Glomerular endothelial cell (primary cell): ENCODE measurements around the gene RBM26. TPM values are rescaled to one million over a fixed set of nuclear protein-coding genes. Genes with fewer than 3 reads are reported as not detected.

Experiments used
- DNase-seq: peaks from one replicate; pipeline ENCODE4 v3.0.0-alpha.2; 2011; ENCODE audit warnings: low read depth, low spot score; ENCODE audit errors: extremely low read depth
- total RNA-seq: library from RNA; depleted of rRNA; stranded (reverse); fragments of >200 nt; gene quantifications from 2 replicates; pipeline ENCODE4 v1.2.3, GENCODE V29; 2015

RBM26 gene
- total RNA-seq, 1 donor from 2014 or later = 30.7 TPM

GRCh38 chr13:79427265-79427664, 21.2 kb upstream of the RBM26 start:
- DNase-seq = no peak

- no peak for DNase-seq
Observed at GRCh38 chr13:79423801-79424642, 18.0 kb upstream of the RBM26 start.

DNA sequence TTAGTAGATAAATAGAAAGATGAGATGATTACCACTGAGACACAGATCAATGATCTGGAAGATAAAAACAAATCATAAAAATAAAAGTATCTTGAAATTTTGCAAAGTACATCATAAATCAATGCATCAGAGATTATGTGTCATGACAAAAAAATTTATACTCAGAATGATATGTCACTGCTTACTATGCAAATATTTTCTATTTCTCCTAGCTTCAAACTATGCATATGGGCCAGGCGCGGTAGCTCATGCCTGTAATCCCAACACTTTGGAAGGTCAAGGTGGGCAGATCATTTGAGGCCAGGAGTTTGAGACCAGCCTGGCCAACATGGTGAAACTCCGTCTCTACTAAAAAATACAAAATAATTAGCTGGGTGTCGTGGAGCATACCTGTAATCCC, 17.3 kb upstream of the RBM26 start:
- DNase-seq = no peak

GRCh38 chr13:79419365-79419764, 13.3 kb upstream of the RBM26 start:
- DNase-seq = no peak

- no peak for DNase-seq
Observed at GRCh38 chr13:79417741-79418140, 11.7 kb upstream of the RBM26 start.

DNA sequence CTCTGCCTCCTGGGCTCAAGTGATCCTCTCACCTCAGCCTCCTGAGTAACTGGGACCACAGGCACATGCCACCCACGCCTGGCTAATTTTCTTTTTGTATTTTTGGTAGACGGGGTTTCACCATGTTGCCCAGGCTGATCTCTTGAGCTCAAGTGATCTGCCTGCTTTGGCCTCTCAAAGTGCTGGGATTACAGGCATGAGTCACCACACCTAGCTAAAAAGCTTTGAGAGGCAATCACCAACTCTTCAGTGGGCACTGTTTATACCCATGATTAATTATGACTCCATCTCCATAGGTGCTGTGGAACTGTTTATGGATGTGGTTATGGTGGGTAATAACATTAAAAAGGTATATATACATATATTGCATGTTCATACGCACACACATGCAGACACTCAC, 7.5 kb upstream of the RBM26 start:
- no peak for DNase-seq

DNA sequence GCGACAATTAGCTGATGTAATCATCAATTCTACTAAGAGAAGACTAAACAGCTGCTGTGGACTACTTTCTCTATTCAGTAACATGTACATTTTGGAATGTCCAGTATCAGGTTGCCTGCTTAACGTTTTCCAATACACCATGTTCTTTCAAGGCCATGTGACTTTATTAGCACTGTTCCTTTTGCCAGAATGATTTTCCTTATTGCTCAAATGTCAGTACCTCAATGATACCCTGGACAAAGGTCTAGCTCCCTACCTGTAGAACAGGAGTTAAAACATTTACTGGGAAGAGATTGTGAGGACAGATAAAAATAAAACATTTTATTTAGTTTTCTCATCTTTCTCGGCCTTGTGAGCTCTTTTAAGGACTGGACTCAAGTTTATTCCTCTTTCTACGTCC, 3.8 kb upstream of the RBM26 start:
- DNase-seq = no peak

GRCh38 chr13:79407349-79407979, 1.4 kb upstream of the RBM26 start:
- no peak for DNase-seq

GRCh38 chr13:79406597-79406908, 498 bp upstream of the RBM26 start:
- no peak for DNase-seq

- DNase-seq = no peak
Observed at GRCh38 chr13:79405501-79405830, 589 bp downstream of the RBM26 start.

- no peak for DNase-seq
Observed at GRCh38 chr13:79404985-79405384, 1.1 kb downstream of the RBM26 start.

- DNase-seq = no peak
Observed at GRCh38 chr13:79404361-79404760, 1.7 kb downstream of the RBM26 start.

- no peak for DNase-seq
Observed at GRCh38 chr13:79403113-79403512, 2.9 kb downstream of the RBM26 start.

GRCh38 chr13:79402679-79403078, 3.4 kb downstream of the RBM26 start:
- no peak for DNase-seq

DNA sequence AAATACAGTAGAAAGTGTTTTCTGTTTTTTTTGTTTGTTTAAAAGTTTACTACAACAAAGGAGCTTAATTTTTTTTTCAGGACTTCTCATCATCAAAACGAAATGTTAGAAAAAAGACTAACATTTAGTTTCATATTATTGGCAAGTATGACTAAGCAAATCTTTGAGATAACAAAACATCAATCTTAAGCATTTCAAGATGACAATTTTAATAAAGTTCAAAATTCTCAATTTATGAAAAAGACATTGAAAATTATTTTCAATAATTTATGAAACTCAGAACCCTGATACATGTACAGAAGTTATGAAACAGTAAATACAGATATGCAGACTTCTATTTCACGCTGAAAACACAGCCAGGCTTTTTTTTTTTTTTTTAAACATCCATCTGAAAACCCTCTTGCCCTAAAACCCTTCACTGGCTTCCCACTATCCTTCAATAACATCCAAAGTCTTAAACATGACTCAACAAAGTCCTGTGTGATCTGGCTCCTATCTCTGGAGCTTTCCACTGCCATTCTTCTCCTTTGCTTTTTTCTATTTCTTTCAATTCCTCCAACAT, 3.9 kb downstream of the RBM26 start:
- DNase-seq = no peak

GRCh38 chr13:79401259-79402070, 4.6 kb downstream of the RBM26 start:
- DNase-seq = no peak

DNA sequence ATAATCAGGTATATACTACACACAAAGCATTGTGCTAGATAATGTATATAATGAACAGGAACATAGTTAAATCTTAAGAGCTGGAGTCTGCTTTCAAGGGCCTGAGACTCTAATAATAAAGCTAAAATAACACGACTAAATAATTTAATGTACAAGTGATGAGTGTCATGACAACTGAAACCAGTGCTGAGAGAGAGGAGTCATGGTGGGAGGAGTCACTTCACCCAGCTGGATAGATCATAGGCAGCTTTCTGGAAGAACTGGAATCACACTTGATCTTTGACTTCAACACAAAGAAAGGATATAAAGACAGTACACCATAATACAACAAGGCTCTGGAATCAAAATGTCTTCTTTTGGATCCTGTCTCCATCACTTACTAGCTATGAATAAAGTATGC, 7.1 kb downstream of the RBM26 start:
- no peak for DNase-seq

DNA sequence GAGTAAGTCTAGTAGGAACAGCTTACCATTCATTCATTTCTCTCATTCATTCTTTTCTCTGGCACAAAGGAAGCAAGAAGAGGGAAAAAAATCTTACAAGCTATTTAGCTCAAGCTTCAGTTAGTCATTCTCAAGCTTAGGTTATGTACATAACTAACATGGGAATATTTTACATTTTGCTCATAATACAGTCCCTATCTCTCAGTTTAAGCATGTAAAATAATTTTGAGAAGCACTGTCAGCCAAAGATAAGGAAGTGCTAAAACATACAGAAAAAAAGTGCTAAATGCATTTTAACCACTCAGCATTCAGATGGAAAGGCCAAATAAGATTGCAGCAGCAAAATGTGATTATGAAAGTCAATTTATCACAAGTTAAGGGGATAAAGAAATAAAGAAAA, 7.9 kb downstream of the RBM26 start:
- no peak for DNase-seq

DNA sequence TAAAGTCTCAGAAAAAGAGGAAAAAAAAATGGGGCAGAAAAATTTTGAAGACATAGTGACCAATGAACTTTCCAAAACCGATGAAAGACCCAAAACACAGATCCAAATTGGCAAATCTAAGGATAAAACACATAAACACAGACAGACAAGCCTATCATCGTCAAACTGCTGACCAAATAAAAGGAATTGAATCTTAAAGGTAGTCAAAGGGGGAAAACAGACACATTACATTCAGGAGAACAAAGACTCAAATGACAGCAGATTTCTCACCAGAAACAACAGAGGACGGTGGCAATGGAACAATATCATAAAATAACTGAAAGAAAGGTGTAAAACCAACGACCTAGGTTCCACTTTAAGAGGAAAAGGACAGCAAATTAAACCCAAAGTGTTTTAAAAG, 10.2 kb downstream of the RBM26 start:
- DNase-seq = no peak

- no peak for DNase-seq
Observed at GRCh38 chr13:79393564-79394249, 12.3 kb downstream of the RBM26 start.
